NCI-H146 treated with DMSO at 0.1 percent for 48 hours (cell line): ENCODE data around the gene LAMTOR2.
"Not testable (repeated sequence)": the region's sequence is repeated elsewhere in the genome, so short reads cannot be mapped to it uniquely, and the experiment has no call there.

Experiments used
- DNase-seq: peaks from one replicate; lab custom pipeline; 2025; ENCODE audit not compliant: unreplicated experiment; lab: John Stamatoyannopoulos, UW

The LAMTOR2 gene

GRCh38 chr1:156051011-156051725, 3.4 kb upstream of the LAMTOR2 start:
- DNase-seq = no peak

GRCh38 chr1:156052862-156053767, 1.5 kb upstream of the LAMTOR2 start:
- DNase-seq = peak; percentile 12

- peak; percentile 72 for DNase-seq
These were observed 648 bp upstream of the LAMTOR2 start, which contains the start of gene UBQLN4 for GRCh38 chr1:156053768-156054499. Gene UBQLN4 (minus strand): TSS chr1:156053798. CDS start chr1:156053701, 97 bp downstream.

GRCh38 chr1:156055281-156056048, 883 bp downstream of the LAMTOR2 start:
- no peak for DNase-seq

GRCh38 chr1:156056326-156056849, 1.8 kb downstream of the LAMTOR2 start:
- DNase-seq = no peak

GRCh38 chr1:156060937-156061636, 6.5 kb downstream of the LAMTOR2 start, which contains the start of gene RAB25:
Gene RAB25 (plus strand): TSS chr1:156061160. CDS start chr1:156061401, 241 bp downstream.
- DNase-seq = no peak

- DNase-seq = no peak
These were observed 7.6 kb downstream of the LAMTOR2 start for GRCh38 chr1:156062189-156062588.

GRCh38 chr1:156063997-156064285, 9.4 kb downstream of the LAMTOR2 start:
- no peak for DNase-seq

GRCh38 chr1:156064615-156065014, 10.0 kb downstream of the LAMTOR2 start:
- no peak for DNase-seq

GRCh38 chr1:156065212-156065611, 10.6 kb downstream of the LAMTOR2 start:
- no peak for DNase-seq

- no peak for DNase-seq
These were observed 11.3 kb downstream of the LAMTOR2 start for GRCh38 chr1:156065871-156066270.

GRCh38 chr1:156067262-156067661, 12.7 kb downstream of the LAMTOR2 start:
- no peak for DNase-seq

- DNase-seq = no peak
These were observed 15.2 kb downstream of the LAMTOR2 start for GRCh38 chr1:156069490-156070455.

- no peak for DNase-seq
These were observed 16.0 kb downstream of the LAMTOR2 start for GRCh38 chr1:156070548-156070947.

- not testable (repeated sequence) for DNase-seq
These were observed 16.8 kb downstream of the LAMTOR2 start for GRCh38 chr1:156071332-156071816.

- no peak for DNase-seq
These were observed 17.7 kb downstream of the LAMTOR2 start for GRCh38 chr1:156072251-156072650.

- DNase-seq = no peak
These were observed 18.6 kb downstream of the LAMTOR2 start for GRCh38 chr1:156073110-156073687.

GRCh38 chr1:156073740-156074139, 19.2 kb downstream of the LAMTOR2 start:
- DNase-seq = no peak
